BE2C (cell line): ENCODE results near the gene AHNAK.
"Not testable (repeated sequence)": the region's sequence is repeated elsewhere in the genome, so short reads cannot be mapped to it uniquely, and the experiment has no call there.

ENCODE experiments used
- DNase-seq: peaks from one replicate; pipeline ENCODE4 v3.0.0-alpha.2; 2020
- H3K27me3 ChIP-seq: fragments of 250-450 bp; sonication (Bioruptor Pico); 2 replicates; pipeline ENCODE4 v1.5.1; 2020; ENCODE audit warnings: mild to moderate bottlenecking
- H3K36me3 ChIP-seq: fragments of 250-450 bp; sonication (Bioruptor Pico); 2 replicates; pipeline ENCODE4 v1.5.1; 2020; ENCODE audit warnings: mild to moderate bottlenecking
- H3K4me1 ChIP-seq: fragments of 250-450 bp; sonication (Bioruptor Pico); 2 replicates; pipeline ENCODE4 v1.5.1; 2020
- H3K4me3 ChIP-seq: 2 replicates; pipeline ENCODE4 v1.5.1; 2011; ENCODE audit warnings: low read depth, low read length
- H3K9me3 ChIP-seq: fragments of 250-450 bp; sonication (Bioruptor Pico); 2 replicates; pipeline ENCODE4 v1.5.1; 2020
- TF ChIP-seq, protein P1 (sequence below): IDR thresholded peaks from 2 replicates; pipeline ENCODE4 v1.5.1; 2012; ENCODE audit warnings: mild to moderate bottlenecking, low read depth, low read length

The AHNAK gene

DNA sequence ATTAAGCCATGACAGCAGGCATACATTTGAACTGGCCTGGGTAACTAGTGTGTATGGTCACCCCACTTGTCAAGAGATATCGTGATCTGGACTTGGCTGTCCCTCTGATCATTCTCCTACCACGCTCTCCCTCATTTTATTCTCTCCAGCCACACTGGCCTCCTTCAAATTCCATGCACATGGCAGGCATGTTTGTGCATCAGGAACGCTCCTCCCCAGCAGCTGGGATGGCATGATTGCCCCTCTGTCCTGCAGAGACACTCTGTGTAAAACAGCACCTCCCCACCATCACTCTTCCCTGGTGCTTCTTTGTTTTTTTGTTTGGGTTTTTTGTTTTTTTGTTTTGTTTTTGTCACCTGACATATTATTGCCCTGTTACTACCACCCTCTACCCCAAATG lies 159.2 kb downstream of the AHNAK start:
- Histone ChIP-seq H3K4me3 (no peak overlapping the region), H3K36me3 (no peaks in the 10 kb centered on the region), H3K27me3 (no peaks in the 10 kb centered on the region), H3K9me3 (no peaks in the 10 kb centered on the region), H3K4me1 (peaks cover 6% of the 10 kb centered on the region)
- no peak for DNase-seq
- TF ChIP-seq, protein P1, sequence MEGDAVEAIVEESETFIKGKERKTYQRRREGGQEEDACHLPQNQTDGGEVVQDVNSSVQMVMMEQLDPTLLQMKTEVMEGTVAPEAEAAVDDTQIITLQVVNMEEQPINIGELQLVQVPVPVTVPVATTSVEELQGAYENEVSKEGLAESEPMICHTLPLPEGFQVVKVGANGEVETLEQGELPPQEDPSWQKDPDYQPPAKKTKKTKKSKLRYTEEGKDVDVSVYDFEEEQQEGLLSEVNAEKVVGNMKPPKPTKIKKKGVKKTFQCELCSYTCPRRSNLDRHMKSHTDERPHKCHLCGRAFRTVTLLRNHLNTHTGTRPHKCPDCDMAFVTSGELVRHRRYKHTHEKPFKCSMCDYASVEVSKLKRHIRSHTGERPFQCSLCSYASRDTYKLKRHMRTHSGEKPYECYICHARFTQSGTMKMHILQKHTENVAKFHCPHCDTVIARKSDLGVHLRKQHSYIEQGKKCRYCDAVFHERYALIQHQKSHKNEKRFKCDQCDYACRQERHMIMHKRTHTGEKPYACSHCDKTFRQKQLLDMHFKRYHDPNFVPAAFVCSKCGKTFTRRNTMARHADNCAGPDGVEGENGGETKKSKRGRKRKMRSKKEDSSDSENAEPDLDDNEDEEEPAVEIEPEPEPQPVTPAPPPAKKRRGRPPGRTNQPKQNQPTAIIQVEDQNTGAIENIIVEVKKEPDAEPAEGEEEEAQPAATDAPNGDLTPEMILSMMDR, result no peak

DNA sequence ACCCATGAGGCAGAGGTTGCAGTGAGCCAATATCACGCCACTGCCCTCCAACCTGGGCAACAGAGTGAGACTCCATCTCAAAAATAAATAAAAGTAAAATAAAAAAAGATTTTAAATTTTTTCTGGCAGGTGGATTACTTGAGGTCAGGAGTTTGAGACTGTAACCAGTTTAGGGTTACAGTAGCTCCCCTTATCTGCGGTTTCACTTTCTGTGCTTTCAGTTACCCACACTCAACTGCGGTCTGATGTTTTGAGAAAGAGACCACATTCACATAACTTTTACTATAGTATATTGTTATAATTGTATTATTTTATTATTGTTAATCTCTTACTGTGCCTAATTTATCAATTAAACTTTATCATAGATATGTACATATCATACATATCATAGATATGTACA lies 160.5 kb downstream of the AHNAK start:
- not testable (repeated sequence) for H3K36me3 ChIP-seq, H3K27me3 ChIP-seq, H3K9me3 ChIP-seq, H3K4me1 ChIP-seq, DNase-seq, H3K4me3 ChIP-seq

DNA sequence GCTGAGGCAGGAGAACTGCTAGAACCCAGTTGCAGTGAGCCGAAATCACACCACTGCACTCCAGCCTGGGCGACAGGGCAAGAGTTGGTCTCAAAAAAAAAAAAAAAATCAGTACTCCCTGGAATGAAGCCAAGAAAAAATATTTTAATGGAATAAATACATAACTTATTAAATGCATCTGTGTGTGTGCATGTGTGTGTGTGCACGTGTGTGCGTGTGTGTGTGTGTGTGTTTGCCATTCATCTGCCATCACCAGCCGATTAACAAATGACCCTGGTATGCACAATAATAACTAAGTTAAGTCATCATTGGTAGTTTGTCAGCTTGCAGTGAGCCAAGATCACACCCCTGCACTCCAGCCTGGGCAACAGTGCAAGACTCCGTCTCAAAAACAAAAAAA lies 162.8 kb downstream of the AHNAK start:
- TF ChIP-seq, protein P1, result no peak
- Histone ChIP-seq H3K27me3 (no peaks in the 10 kb centered on the region), H3K4me3 (no peak overlapping the region), H3K4me1 (peaks cover 6% of the 10 kb centered on the region), H3K9me3 (no peaks in the 10 kb centered on the region), H3K36me3 (no peaks in the 10 kb centered on the region)
- DNase-seq, result no peak
